Measurements from ENCODE around the gene SRRM3.

GRCh38 chr7:76193466-76193865, 8.2 kb upstream of the SRRM3 start:
- no peak for TF ChIP-seq CTCF (IDR thresholded peaks at IDR 0.05; ENCODE audit: insufficient read depth, low read depth, low read length)
- no peak for TF ChIP-seq EZH2 (IDR thresholded peaks at IDR 0.05; ENCODE audit: insufficient read depth, low read length)
